Hematopoietic multipotent progenitor cell treated with erythropoietin and hydrocortisone succinate and interleukin-3 and kit ligand, for 15 days (in vitro differentiated cells): ENCODE data around the gene SYCE1.

Experiments used
- DNase-seq: peaks from one replicate; pipeline ENCODE4 v3.0.0-alpha.2; 2015; ENCODE audit warnings: low spot score

The SYCE1 gene

DNA sequence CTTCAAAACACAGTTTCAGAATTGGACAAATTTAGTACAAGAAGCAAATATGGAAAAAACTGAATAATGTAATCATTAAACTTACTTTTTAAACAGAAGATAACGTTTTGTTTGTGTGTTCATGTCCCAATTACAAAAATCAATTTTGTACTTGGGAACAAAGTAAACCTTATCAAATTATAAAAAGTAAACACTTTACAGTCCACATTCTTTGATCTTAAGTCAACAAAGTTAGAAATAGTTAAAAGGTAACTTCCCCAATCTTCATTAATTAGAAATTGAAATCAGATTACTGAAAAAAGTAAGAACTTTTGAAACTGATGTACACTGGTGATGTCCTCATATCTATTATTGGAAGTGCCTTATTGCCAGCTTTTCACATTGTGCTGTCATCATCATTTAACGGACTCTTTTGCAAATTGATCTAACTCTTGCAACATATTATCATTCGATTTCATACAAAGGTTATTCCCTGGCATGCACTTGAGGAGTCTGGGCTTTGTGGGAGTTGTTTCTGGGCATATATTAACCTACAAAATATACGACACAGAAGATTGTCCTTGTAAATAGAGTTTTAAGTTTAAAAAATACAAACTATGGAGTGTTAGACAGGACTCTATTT, 53.4 kb downstream of the SYCE1 start:
- no peak for DNase-seq

GRCh38 chr10:133511408-133511807, 54.0 kb downstream of the SYCE1 start:
- no peak for DNase-seq

DNA sequence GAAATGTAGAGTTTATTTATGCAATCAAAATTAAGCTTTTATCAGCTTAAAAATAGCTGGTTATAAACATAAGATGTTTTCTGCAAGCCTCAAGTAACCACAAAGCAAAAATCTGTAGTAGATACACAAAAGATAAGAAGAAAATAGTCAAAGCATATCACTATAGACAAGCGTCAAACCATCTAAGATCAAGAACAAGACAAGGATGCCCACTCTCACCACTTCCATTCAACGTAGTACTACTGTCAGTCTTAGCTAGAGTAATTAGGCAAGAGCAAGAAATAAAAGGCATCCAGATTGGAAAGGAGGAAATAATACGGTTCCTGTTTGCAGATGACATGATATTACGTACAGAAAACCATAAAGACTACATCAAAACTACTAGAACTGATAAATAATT, 55.7 kb downstream of the SYCE1 start:
- DNase-seq = no peak
